HG03064 (cell line): ENCODE results near the gene UTF1.

ENCODE experiments used
- ATAC-seq: cut with Tn5 transposase; IDR thresholded peaks from one replicate; pipeline ENCODE4 v1.9.1; 2021; ENCODE audit warnings: low read depth; ENCODE audit not compliant: unreplicated experiment

The UTF1 gene

DNA sequence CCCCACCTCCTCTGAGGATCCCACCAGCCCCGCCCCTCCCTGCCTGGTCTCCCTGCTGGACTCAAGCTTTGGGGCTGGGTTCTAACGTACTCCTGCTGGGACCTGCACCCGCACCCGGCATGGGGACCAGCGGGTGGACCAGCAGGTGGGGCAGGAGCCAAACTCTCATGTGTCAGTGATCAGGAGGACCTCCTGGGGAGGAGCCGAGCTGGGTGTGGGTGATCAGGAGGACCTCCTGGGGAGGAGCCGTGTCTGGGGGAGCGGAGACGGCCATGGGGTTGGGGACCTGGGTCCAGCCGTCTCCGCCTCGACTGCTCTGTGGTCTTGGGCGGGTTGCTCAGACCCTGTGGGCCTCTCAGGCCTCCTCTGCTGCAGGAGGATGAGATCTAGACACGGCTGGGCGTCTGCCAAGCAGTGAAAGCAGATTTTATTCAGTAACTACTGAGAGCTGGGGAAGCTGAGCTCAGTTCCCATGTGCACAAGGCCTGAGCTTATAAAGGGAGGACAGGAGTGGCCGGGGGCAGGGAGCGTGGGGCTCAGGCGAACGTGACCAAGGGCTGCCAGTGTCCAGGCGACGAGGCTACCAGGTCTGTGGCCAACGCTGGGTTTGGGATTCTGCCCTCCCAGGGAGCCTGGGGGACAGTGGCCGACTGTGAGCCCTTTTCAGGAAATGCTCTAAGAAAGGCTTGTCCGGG, 33.6 kb upstream of the UTF1 start:
- no peak for ATAC-seq

DNA sequence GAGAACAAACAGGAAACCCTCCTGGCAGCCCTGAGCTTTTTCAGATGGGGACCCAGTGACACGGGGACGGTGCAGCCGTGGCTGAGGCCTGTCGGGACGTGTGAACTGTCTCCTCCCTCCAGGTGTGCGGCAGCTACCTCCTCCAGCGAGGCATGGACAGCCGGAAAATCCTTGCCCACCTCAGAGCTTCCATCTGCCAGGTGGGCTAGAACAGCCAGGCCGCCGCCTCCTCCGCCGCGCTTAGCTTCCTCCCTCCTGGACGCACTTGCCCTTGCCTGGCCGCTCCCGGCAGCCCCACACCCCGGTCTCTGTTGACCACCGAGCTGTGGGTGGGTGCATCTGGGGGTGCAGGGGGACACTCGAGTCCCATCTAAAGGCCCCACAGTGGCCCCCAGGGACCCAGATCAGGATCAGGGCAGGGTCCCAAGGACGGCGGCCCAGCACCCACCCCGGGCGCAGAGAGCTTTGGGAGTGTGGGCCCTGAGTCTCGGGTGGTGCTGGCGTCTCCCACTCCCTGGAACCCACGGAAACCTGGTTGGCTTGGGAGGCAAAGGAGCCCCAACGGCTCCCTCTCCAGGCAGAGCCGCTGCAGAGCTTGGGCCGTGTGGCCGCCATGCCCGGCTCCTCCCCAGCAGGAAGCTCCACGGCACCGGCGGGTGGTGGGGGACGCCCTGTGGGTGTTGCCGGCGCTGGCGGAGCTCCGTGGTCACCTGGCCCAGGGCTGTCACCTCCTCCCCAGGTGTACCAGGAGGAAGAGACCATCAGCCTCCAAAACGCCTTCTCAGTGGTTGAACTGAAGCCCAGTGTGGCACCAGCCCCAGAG, 32.9 kb upstream of the UTF1 start:
- no peak for ATAC-seq

DNA sequence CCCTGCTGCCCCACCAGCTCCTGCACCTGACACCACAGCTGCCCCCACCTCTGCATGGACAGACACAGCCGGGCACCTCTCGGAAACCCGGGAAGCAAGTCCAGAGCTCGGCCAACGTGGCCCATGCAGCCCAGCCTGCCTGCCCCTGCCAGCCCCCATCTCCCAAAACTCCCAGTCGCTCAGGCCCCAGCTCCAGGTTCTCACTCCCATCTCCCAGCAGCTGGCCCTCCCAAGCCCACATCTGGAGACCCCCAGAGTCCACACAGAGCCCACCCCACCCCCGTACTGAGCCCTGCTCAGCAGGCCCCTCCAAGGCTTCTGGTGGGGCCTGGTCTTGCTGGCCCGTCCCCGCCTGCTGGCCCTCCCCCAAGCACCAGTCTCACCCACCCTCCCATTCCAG, 32.2 kb upstream of the UTF1 start:
- no peak for ATAC-seq

DNA sequence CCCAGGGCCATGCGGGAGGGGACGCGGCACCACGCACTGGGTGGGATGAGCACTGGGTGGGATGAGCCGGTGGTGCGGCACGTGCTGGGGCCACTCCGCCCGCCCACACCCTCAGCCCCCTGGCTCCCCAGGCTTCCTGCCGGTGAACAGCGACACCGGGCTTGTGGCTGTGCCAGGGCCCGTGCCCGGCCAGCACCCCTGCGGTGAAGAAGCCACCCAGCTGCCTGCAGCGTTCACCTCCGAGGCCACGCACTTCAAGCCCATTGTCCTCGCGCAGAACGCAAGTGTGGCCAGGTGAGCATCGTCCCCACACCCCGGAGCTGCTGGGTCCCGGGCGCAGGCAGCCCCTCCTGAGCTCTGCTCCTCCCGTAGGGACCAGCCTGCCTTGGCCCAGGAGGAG, 31.8 kb upstream of the UTF1 start:
- no peak for ATAC-seq

DNA sequence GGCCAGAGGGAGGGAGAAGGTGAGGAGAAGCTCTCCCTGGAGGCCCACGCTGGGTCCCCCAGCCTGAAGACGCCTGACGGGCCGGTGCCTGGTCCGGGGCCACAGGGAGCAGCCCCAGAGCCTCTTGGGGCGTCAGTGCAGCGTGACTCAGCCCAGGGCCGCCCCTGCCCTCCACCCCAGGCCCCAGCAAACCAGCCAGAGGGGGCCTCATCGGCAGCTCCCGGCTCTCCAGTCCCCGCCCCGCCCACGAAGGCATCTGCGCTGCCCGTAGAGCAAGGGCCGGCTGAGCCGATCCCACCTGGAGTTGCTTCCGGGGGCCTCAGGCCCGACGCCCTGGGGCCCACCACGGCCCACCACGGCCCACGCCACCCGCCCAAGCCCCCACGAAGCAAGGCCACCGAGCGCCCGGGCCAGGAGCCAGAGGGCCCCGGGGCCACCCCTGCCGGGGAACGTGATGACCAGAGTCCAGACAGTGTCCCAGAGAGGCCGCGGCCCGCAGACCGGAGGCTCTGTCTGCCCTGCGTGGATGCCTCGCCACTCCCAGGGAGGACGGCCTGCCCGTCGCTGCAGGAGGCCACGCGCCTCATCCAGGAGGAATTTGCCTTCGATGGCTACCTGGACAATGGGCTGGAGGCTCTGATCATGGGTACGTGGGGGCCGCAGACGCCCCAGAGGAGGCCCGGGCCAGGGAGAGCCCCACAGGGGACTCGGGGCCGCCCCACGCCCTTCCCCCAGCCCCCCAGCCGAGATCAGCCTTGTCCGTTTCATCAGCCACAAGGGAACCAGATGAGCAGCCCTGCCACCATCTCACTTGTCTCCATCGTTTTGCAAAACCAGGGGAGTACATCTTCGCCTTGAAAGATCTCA, 31.2 kb upstream of the UTF1 start:
- ATAC-seq: no peak

DNA sequence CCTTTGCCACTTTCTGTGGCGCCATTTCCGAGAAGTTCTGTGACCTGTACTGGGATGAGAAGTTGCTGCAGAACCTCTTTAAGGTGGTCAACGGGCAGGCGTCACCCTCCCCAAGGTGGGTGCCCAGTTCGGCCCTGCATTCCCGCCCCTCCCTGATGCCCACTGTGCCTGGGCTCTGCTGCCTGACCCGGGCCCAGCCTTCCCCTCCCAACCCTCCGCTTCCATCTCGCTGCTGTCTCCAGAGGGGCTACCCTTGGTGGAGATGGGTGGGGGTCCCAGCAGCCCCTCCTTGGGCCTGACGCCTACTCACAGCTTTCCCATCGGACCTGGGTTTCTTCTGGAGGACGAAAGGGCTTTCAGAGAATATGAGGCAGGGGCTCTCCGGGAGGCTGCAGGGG, 30.5 kb upstream of the UTF1 start:
- no peak for ATAC-seq

DNA sequence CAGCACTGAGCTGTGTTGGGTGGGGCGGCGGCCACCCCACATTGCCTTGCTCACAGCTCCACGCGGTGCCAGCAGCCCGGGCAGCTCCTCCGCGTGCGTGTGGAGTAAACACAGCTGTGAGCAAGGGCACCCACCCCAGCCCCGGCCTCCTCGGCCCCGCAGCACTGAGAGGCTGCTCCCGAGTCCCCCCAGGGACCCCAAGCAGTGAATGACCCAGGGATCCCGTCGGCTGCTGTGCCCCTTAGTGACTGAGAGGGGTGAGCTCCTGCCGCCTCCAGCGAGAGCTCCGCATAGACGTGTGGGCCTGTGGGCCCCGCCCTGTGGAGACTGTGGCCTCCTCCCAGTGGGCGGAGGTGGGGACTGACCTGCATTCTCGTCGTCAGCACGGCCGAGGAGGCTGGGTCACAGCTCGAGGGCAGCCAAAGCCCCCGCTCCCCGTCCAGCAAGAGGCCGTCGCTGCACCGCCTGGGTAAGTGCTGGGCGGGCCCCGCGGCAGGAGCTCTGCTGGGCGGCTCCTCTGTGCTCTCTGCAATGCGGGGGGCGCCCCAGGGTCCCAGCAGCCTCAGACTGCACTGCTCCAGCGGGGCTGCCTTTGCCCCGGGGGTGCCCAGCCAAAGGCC, 29.9 kb upstream of the UTF1 start:
- no peak for ATAC-seq

DNA sequence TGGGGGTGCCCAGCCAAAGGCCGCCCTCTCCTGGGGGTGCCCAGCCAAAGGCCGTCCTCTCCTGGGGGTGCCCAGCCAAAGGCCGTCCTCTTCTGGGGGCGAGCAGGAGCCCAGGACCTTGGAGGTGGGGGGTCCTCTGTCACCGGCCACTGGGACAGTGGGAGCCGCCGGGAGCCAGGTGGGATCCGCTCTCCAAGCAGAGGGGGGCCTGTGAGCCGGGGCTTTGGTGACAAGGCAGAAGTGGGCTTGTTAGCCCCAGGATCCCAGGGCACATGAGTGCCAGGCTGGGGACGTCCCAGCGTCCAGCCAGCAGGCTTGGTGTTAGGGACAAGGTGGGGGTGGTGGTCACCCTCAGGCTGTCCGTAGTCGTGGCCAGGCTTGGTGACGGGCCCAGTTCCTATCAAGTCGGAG, 29.4 kb upstream of the UTF1 start:
- ATAC-seq: no peak

DNA sequence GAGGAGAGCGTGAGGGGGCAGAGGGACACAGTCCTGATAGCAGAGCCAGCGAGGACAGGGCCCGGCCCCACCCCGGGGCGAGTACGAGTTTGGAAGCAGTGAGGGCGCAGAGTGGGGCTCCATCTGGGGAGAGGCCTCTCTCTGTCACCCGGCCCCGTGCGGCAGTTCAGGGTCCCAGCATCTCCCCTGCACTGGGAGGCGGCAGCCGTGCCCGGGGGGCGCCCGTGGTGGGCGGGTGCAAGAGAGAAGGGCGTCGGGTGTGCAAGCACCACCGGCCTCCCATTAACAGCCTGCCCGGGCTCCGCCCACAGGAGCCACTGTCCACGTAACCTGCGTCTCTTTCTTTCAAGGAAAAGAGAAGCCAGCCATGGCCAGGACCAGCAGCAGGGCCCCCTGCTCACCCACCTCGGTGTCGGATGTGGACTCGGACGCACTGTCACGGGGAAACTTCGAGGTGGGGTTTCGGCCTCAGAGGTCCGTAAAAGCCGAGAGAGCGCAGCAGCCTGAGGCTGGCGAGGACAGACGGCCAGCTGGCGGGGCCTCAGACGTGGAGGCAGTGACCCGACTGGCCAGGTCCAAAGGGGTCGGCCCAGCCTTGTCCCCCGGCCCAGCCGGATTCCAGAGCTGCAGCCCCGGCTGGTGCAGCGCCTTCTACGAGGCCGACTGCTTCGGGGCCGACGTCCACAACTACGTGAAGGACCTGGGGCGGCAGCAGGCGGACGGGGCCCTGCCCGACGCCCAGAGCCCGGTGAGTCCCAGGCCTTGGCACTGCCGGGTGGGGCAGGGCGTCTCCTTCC, 28.7 kb upstream of the UTF1 start:
- no peak for ATAC-seq

DNA sequence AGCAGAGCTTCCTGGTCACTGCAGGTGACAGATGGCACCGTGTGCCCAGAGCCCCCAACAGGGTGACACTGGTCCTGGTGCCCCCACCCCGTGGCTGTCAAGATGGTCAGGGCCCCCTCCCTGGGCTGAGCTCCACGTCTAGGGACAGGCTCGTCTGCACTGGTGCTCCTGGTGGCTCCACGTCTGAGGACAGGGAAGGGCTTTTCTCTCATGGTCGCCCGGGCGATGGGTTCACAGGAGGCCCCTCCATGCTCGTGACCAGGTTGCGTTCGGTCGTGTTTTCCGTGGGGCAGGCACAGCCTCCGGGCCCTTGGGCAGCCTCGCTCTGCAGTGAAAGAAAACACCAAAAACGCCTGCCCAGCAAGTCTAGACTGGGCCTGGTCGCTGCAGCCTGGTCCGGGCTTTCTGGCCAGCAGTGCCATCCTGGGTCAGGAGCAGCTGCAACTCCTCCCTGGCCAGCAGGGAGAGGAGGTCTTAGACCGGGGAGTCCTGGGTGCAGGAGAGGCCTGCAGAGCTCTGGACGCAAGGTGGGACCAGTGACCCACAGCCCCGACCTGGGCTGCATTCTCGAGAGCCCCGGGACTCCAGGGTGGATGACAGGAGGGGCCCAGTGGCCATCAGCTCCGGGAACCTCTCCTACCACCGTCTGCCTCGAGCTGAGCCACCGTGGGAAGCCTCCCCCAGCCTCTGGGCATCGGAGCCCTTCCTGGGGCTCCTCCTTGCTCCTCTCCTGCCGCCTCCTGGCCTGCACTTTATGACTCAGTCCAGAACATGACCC, 27.9 kb upstream of the UTF1 start:
- no peak for ATAC-seq

DNA sequence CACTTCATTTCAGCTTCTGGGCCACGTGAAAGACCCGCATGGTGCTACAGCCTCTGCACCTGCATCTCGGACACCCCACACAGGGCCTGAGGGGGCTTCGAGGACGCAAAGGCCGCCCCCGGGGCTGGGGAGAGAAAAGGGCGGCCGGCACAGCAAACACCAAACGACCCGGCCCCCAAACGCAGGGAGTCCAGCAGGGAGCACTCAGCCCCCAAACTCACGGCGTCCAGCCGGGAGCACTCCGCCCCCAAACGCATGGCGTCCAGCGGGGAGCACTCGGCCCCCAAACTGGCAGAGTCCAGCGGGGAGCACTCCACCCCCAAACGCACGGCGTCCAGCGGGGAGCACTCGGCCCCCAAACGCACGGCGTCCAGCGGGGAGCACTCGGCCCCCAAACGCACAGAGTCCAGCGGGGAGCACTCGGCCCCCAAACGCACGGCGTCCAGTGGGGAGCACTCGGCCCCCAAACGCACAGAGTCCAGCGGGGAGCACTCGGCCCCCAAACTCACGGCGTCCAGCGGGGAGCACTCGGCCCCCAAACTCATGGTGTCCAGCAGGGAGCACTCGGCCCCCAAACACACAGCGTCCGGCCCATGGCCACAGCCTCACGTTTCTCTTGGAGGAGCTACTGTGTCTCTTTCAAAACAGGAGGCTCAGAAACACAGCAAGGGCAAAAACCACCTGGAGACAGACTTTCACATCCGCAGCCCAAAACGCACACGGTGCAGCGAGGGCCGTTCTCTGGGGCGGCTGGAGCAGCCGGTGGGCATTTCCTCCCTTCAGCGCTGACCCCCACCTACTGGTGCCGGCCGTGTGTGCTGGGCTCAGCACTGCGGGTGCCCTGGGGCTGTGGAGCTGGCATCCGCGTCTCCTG, 27.0 kb upstream of the UTF1 start:
- no peak for ATAC-seq

DNA sequence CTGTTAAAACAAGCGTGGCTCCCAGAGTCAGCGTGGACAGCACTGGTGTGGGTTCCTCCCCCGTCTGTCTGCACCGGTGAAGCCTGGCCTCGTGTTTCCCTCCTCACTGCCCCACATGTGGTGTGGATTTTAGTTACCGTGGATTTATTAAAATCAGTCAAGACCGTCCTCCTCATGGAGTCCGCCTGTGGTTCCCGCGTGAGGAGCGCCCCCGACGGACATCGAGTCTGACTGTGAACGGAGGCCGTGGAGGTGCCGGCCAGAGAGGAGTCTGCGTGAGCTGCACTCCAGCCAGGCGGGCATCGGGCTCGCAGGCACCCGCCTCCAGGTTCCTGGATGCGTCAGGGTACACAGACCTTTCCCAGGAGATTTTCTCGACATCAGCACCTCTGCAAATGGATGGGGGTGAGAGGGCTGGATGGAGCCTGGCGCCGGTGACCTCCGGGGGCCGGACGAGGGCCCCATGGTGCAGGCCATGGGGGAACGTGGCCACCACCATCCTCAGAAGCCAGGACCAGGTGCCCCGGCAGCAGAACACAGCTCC, 26.3 kb upstream of the UTF1 start:
- no peak for ATAC-seq

DNA sequence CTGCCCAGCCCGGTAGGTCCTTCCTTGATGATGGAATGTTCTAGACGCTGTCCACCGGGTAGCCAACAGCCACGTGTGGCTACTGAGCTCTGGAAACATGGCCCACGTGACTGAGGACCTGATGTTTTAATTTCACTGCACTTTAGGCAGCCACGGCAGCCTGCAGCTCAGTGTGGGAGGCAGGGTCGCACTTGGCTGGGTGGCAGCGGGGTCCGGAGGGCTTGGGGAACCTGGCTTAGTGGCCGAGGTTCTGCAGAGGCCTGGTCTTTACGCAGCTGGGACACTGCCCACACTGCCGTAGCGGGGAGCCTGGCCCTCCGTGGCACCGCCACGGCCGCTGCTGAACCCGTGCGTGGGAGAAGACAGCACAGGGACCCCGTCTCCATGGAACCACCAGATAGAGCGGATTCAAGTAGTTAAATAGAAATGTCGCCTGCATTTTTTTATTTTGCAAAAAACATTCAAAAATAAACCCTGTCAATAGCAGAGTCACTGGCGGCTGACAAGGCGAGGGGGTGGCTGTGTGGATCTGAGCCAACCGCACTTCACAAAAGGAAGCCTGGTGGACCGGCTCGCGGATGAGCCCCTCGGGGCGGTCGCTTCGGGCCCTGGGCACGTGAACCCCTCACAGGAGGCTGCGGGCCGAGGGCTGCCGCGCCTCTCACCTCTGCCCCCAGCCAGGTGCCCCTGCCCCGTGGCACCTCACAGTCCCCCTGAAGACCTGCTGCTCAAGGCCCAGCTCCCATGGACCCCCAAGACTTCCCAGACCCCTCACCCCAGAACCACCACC, 25.6 kb upstream of the UTF1 start:
- ATAC-seq: no peak

DNA sequence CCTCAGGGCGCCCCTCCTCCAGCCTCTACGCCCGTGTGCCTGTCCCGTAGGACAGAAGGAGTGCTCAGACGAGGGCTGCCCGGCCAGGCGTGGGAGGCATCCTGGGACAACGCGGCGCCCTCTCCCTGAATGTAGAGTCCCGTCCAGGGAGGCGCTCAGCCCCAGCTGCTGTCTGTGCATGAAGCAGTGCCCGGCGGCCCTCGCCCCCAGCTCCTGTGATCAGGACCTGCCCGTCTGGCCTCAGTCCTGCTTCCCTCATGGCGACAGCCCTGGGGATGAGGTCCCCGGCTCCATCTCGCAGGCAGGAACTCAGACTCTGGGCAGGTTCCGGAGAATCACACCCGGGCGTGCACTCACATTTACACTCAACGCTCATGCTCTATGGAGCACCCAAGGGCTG, 24.9 kb upstream of the UTF1 start:
- no peak for ATAC-seq

DNA sequence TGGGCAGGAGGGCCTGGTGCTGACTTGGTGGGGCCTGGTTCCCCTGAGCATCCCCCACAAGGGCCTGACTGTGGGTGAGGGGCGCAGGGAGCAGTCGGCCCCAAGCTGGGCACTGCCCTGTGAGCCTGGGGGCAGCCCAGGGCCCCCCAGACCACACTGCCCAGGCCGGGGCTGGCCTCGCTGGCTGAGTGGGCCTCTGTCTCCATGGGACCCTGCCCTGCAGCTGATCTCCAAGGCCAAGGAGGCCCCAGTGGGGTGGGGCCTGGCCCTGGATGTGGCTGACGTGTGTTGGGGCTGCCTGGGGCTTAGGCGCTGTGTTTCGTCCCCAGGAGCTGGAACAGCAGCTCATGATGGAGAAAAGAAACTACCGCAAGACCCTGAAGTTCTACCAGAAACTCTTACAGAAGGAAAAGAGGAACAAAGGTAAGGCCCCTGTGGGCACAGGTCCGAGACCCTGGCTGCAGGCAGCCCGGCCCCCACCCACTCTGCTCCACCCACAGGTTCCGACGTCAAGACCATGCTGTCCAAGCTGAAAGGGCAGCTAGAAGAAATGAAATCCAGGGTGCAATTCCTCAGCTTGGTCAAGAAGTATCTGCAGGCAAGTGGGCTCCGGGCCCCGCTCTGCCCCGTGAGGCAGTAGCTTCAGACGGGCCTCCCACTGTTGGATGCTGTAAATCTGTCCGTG, 23.5 kb upstream of the UTF1 start:
- no peak for ATAC-seq

DNA sequence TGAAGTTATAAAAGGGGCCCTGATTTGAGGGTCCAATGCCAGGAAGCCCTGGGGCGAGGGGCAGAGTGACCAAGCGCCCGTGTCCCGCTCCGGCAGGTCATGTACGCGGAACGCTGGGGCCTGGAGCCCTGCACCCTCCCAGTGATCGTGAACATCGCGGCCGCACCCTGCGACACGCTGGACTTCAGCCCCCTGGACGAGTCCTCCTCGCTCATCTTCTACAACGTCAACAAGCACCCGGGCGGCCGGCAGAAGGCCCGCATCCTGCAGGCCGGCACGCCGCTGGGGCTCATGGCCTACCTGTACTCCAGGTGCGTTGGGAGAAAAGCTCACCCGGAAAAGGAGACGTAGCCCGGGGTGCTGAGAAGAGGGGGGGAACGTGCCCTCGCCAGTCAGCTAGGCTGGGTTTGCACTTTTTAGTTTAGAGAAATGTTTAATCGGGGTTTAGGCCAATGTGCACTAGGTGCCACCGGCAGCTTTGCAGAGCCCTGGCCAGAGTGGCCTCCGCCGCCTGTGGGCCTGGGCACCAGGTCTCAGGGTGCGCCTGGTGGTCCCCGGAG, 22.9 kb upstream of the UTF1 start:
- no peak for ATAC-seq
